ENCODE results near the gene ACBD3. TPM values are rescaled to one million over a fixed set of nuclear protein-coding genes. Genes with fewer than 3 reads are reported as not detected.
"Not testable (repeated sequence)": the region's sequence is repeated elsewhere in the genome, so short reads cannot be mapped to it uniquely, and the experiment has no call there.

ACBD3 gene
- total RNA-seq, 1 donor = 53.4 TPM

GRCh38 chr1:226209307-226210059, 22.9 kb upstream of the ACBD3 start:
- Histone ChIP-seq H3K4me3 (ENCODE audit: low read length) (no peak overlapping the region), H3K27me3 (ENCODE audit: insufficient read depth, low read length) (no peaks in the 10 kb centered on the region), H3K9me3 (ENCODE audit: low read depth, low read length) (no peaks in the 10 kb centered on the region), H3K4me1 (ENCODE audit: insufficient read depth, low read length) (no peaks in the 10 kb centered on the region)

- Histone ChIP-seq H3K4me1 (ENCODE audit: insufficient read depth, low read length) (no peaks in the 10 kb centered on the region), H3K4me3 (ENCODE audit: low read length) (no peak overlapping the region), H3K27me3 (ENCODE audit: insufficient read depth, low read length) (no peaks in the 10 kb centered on the region), H3K9me3 (ENCODE audit: low read depth, low read length) (no peaks in the 10 kb centered on the region)
Measured at GRCh38 chr1:226207048-226207447, 20.5 kb upstream of the ACBD3 start.

- no peaks in the 10 kb centered on the region for H3K9me3 ChIP-seq (ENCODE audit: low read depth, low read length)
- peaks cover 7% of the 10 kb centered on the region for H3K4me1 ChIP-seq (ENCODE audit: insufficient read depth, low read length)
- no peak overlapping the region for H3K4me3 ChIP-seq (ENCODE audit: low read length)
- H3K27me3 ChIP-seq (ENCODE audit: insufficient read depth, low read length) = no peaks in the 10 kb centered on the region
Measured at GRCh38 chr1:226204198-226204597, 17.7 kb upstream of the ACBD3 start.

- H3K4me1 ChIP-seq (ENCODE audit: insufficient read depth, low read length) = peaks cover 7% of the 10 kb centered on the region
Measured at GRCh38 chr1:226203655-226204054, 17.1 kb upstream of the ACBD3 start.

GRCh38 chr1:226203240-226203639, 16.7 kb upstream of the ACBD3 start:
- no peaks in the 10 kb centered on the region for H3K27me3 ChIP-seq (ENCODE audit: insufficient read depth, low read length)
- H3K4me1 ChIP-seq (ENCODE audit: insufficient read depth, low read length) = peaks cover 7% of the 10 kb centered on the region
- H3K4me3 ChIP-seq (ENCODE audit: low read length) = no peak overlapping the region
- no peaks in the 10 kb centered on the region for H3K9me3 ChIP-seq (ENCODE audit: low read depth, low read length)

More at GRCh38 chr1:226203655-226204054, 17.1 kb upstream of the ACBD3 start:
- H3K27me3 ChIP-seq (ENCODE audit: insufficient read depth, low read length) = no peaks in the 10 kb centered on the region
- no peaks in the 10 kb centered on the region for H3K9me3 ChIP-seq (ENCODE audit: low read depth, low read length)
- no peak overlapping the region for H3K4me3 ChIP-seq (ENCODE audit: low read length)

GRCh38 chr1:226202666-226203065, 16.1 kb upstream of the ACBD3 start:
- not testable (repeated sequence) for H3K9me3 ChIP-seq (ENCODE audit: low read depth, low read length); H3K27me3 ChIP-seq (ENCODE audit: insufficient read depth, low read length); H3K4me3 ChIP-seq (ENCODE audit: low read length); H3K4me1 ChIP-seq (ENCODE audit: insufficient read depth, low read length)

GRCh38 chr1:226202246-226202645, 15.7 kb upstream of the ACBD3 start:
- no peaks in the 10 kb centered on the region for H3K9me3 ChIP-seq (ENCODE audit: low read depth, low read length)
- no peak overlapping the region for H3K4me3 ChIP-seq (ENCODE audit: low read length)
- no peaks in the 10 kb centered on the region for H3K27me3 ChIP-seq (ENCODE audit: insufficient read depth, low read length)
- peaks cover 7% of the 10 kb centered on the region for H3K4me1 ChIP-seq (ENCODE audit: insufficient read depth, low read length)

- H3K9me3 ChIP-seq (ENCODE audit: low read depth, low read length) = no peaks in the 10 kb centered on the region
- H3K27me3 ChIP-seq (ENCODE audit: insufficient read depth, low read length) = no peaks in the 10 kb centered on the region
- H3K4me3 ChIP-seq (ENCODE audit: low read length) = no peak overlapping the region
- peaks cover 7% of the 10 kb centered on the region for H3K4me1 ChIP-seq (ENCODE audit: insufficient read depth, low read length)
Measured at GRCh38 chr1:226201029-226201593, 14.6 kb upstream of the ACBD3 start.

- Histone ChIP-seq H3K27me3 (ENCODE audit: insufficient read depth, low read length) (no peaks in the 10 kb centered on the region), H3K4me3 (ENCODE audit: low read length) (no peak overlapping the region), H3K9me3 (ENCODE audit: low read depth, low read length) (no peaks in the 10 kb centered on the region), H3K4me1 (ENCODE audit: insufficient read depth, low read length) (peaks cover 7% of the 10 kb centered on the region)
Measured at GRCh38 chr1:226199971-226200370, 13.4 kb upstream of the ACBD3 start.

GRCh38 chr1:226195144-226195543, 8.6 kb upstream of the ACBD3 start:
- H3K4me1 ChIP-seq (ENCODE audit: insufficient read depth, low read length) = peaks cover 7% of the 10 kb centered on the region
- H3K9me3 ChIP-seq (ENCODE audit: low read depth, low read length) = no peaks in the 10 kb centered on the region
- no peak overlapping the region for H3K4me3 ChIP-seq (ENCODE audit: low read length)
- H3K27me3 ChIP-seq (ENCODE audit: insufficient read depth, low read length) = no peaks in the 10 kb centered on the region

GRCh38 chr1:226187380-226187779, 839 bp upstream of the ACBD3 start:
- Histone ChIP-seq H3K27me3 (ENCODE audit: insufficient read depth, low read length) (no peaks in the 10 kb centered on the region), H3K4me3 (ENCODE audit: low read length) (no peak overlapping the region), H3K9me3 (ENCODE audit: low read depth, low read length) (no peaks in the 10 kb centered on the region), H3K4me1 (ENCODE audit: insufficient read depth, low read length) (peaks cover 41% of the 10 kb centered on the region)

- Histone ChIP-seq H3K4me1 (ENCODE audit: insufficient read depth, low read length) (peaks cover 45% of the 10 kb centered on the region), H3K9me3 (ENCODE audit: low read depth, low read length) (no peaks in the 10 kb centered on the region), H3K27me3 (ENCODE audit: insufficient read depth, low read length) (no peaks in the 10 kb centered on the region), H3K4me3 (ENCODE audit: low read length) (peak overlapping the region; percentile 82)
Measured at GRCh38 chr1:226187019-226187322, 430 bp upstream of the ACBD3 start.

GRCh38 chr1:226185141-226186036, 1.2 kb downstream of the ACBD3 start:
- Histone ChIP-seq H3K27me3 (ENCODE audit: insufficient read depth, low read length) (no peaks in the 10 kb centered on the region), H3K4me3 (ENCODE audit: low read length) (peak overlapping the region; percentile 82), H3K9me3 (ENCODE audit: low read depth, low read length) (no peaks in the 10 kb centered on the region), H3K4me1 (ENCODE audit: insufficient read depth, low read length) (peaks cover 49% of the 10 kb centered on the region)

GRCh38 chr1:226181996-226182714, 4.4 kb downstream of the ACBD3 start:
- peaks cover 47% of the 10 kb centered on the region for H3K4me1 ChIP-seq (ENCODE audit: insufficient read depth, low read length)
- no peak overlapping the region for H3K4me3 ChIP-seq (ENCODE audit: low read length)
- H3K9me3 ChIP-seq (ENCODE audit: low read depth, low read length) = no peaks in the 10 kb centered on the region
- no peaks in the 10 kb centered on the region for H3K27me3 ChIP-seq (ENCODE audit: insufficient read depth, low read length)

GRCh38 chr1:226176870-226177269, 9.7 kb downstream of the ACBD3 start:
- Histone ChIP-seq H3K4me1 (ENCODE audit: insufficient read depth, low read length) (peaks cover 6% of the 10 kb centered on the region), H3K27me3 (ENCODE audit: insufficient read depth, low read length) (no peaks in the 10 kb centered on the region), H3K9me3 (ENCODE audit: low read depth, low read length) (no peaks in the 10 kb centered on the region), H3K4me3 (ENCODE audit: low read length) (no peak overlapping the region)
